ENCODE measurements around the gene AMACR. TPM values are rescaled to one million over a fixed set of nuclear protein-coding genes. Genes with fewer than 3 reads are reported as not detected.

AMACR gene
- total and polyA plus RNA-seq, 2 of the 8 experiments (the other 6 are each of a cell fraction or from before 2014, with no cell fraction given) = 9.1 to 12.6 TPM

DNA sequence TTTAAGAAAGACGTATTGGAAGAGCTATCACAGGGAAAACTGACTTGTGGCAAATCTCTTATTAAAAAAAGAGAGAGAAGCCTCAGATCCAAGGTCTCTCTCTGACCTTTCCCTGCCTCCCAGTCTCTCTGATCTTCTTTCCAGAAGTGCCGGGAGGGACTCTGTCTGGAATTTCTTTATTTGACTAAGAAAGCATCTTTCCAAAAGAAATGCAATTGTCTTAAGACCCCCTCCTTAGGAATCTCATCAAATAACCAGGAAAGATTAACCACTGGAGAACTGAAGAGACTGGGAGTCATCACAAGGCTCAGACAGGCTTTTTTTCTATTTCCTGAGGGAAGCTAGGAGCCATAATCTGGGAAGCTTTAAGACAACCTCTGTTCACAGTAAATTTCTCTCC is 30.5 kb upstream of the AMACR start (continued):
- TF ChIP-seq, protein P1, sequence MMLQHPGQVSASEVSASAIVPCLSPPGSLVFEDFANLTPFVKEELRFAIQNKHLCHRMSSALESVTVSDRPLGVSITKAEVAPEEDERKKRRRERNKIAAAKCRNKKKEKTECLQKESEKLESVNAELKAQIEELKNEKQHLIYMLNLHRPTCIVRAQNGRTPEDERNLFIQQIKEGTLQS (IDR thresholded peaks at IDR 0.05; ENCODE audit: insufficient read depth, low read depth, low read length) = no peak
- TF ChIP-seq EGR1 (IDR thresholded peaks at IDR 0.05; ENCODE audit: borderline replicate concordance, low read depth, low read length) = no peak
- TF ChIP-seq TEAD4 (IDR thresholded peaks at IDR 0.05; ENCODE audit: low read depth, low read length) = no peak

Measured in H1 (cell line).